HEK293T (cell line): ENCODE measurements around the gene MTOR.

Experiments
- FOXK2 ChIP-seq: fragments of 450-650 bp; IDR thresholded peaks from 2 replicates; pipeline ENCODE4 v1.6.1; 2016; ENCODE audit warnings: mild to moderate bottlenecking
- TARDBP ChIP-seq: fragments of 450-650 bp; IDR thresholded peaks from 2 replicates; pipeline ENCODE4 v1.6.1; 2016
- ZNF384 ChIP-seq: fragments of 450-650 bp; IDR thresholded peaks from 2 replicates; pipeline ENCODE4 v1.6.1; 2016
- TF ChIP-seq, protein P1 (sequence below): fragments of 450-650 bp; IDR thresholded peaks from 2 replicates; pipeline ENCODE4 v1.6.1; 2016

DNA sequence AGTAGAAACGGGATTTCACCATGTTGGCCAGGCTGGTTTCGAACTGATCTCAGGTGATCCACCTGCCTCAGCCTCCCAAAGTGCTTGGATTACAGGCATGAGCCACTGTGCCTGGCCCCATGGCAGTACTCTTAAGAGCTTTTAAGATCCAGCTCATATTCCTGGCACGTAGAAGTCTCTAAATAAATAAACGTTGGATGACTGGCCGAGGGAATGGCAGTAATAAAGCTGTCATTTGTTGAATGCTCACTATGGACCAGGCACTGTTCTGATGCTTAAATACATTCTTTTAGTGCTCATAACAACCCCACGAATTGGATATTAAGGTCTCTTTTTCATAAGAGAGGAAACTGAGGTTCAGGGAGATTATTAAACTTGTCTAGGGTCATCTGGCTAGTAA is 31.5 kb upstream of the MTOR start:
- TF ChIP-seq ZNF384: no peak
- TF ChIP-seq TARDBP: no peak
- TF ChIP-seq FOXK2: no peak
- TF ChIP-seq, protein P1, sequence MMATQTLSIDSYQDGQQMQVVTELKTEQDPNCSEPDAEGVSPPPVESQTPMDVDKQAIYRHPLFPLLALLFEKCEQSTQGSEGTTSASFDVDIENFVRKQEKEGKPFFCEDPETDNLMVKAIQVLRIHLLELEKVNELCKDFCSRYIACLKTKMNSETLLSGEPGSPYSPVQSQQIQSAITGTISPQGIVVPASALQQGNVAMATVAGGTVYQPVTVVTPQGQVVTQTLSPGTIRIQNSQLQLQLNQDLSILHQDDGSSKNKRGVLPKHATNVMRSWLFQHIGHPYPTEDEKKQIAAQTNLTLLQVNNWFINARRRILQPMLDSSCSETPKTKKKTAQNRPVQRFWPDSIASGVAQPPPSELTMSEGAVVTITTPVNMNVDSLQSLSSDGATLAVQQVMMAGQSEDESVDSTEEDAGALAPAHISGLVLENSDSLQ: 0 out of 2 replicates have a peak, but pooled peaks have one; percentile 5
